Measurements from ENCODE around the gene CCSAP.

- TF ChIP-seq, protein P1, sequence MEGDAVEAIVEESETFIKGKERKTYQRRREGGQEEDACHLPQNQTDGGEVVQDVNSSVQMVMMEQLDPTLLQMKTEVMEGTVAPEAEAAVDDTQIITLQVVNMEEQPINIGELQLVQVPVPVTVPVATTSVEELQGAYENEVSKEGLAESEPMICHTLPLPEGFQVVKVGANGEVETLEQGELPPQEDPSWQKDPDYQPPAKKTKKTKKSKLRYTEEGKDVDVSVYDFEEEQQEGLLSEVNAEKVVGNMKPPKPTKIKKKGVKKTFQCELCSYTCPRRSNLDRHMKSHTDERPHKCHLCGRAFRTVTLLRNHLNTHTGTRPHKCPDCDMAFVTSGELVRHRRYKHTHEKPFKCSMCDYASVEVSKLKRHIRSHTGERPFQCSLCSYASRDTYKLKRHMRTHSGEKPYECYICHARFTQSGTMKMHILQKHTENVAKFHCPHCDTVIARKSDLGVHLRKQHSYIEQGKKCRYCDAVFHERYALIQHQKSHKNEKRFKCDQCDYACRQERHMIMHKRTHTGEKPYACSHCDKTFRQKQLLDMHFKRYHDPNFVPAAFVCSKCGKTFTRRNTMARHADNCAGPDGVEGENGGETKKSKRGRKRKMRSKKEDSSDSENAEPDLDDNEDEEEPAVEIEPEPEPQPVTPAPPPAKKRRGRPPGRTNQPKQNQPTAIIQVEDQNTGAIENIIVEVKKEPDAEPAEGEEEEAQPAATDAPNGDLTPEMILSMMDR (IDR thresholded peaks at IDR 0.05; ENCODE audit: poor library complexity): no peak
- TF ChIP-seq EZH2phosphoT487 (IDR thresholded peaks at IDR 0.05; ENCODE audit: low read depth, severe bottlenecking, unreplicated experiment): no peak
Observed at GRCh38 chr1:229385853-229386456, 43.1 kb upstream of the CCSAP start.
